LoVo (cell line): Measurements from ENCODE around the gene DNAJA4.

ENCODE experiments used
- DNase-seq: peaks from one replicate; pipeline ENCODE4 v3.0.0-alpha.2; 2016; ENCODE audit warnings: low spot score

The DNAJA4 gene

GRCh38 chr15:78316283-78317083 lies 52.1 kb downstream of the DNAJA4 start:
- peak; percentile 63 for DNase-seq

GRCh38 chr15:78317145-78317836 lies 52.9 kb downstream of the DNAJA4 start:
- peak; percentile 72 for DNase-seq

- no peak for DNase-seq
Measured at GRCh38 chr15:78319588-78319987, 55.2 kb downstream of the DNAJA4 start.

- no peak for DNase-seq
Measured at GRCh38 chr15:78320183-78320582, 55.8 kb downstream of the DNAJA4 start.

GRCh38 chr15:78321041-78321570 lies 56.7 kb downstream of the DNAJA4 start:
- no peak for DNase-seq

GRCh38 chr15:78321786-78322185 lies 57.4 kb downstream of the DNAJA4 start:
- no peak for DNase-seq

- no peak for DNase-seq
Measured at GRCh38 chr15:78322243-78322642, 57.9 kb downstream of the DNAJA4 start.

GRCh38 chr15:78322724-78323521 lies 58.6 kb downstream of the DNAJA4 start:
- DNase-seq: no peak

- no peak for DNase-seq
Measured at GRCh38 chr15:78323693-78324092, 59.3 kb downstream of the DNAJA4 start.

GRCh38 chr15:78324144-78324543 lies 59.8 kb downstream of the DNAJA4 start:
- no peak for DNase-seq

- DNase-seq: no peak
Measured at GRCh38 chr15:78325092-78325843, 60.9 kb downstream of the DNAJA4 start.

- DNase-seq: no peak
Measured at GRCh38 chr15:78327466-78327865, 63.1 kb downstream of the DNAJA4 start.

- no peak for DNase-seq
Measured at GRCh38 chr15:78329625-78330024, 65.3 kb downstream of the DNAJA4 start.
